Duodenal mucosa (tissue), 2 donors: ENCODE results near the gene MRGPRD.
"Not testable (repeated sequence)": the region's sequence is repeated elsewhere in the genome, so short reads cannot be mapped to it uniquely, and the experiment has no call there.

Experiments used
- H3K27ac ChIP-seq: one replicate; pipeline ENCODE4 v1.7.0; 2013; ENCODE audit warnings: low read depth, low read length
- H3K27me3 ChIP-seq, 2 donors: one replicate each; pipeline ENCODE4 v1.7.0; 2013; ENCODE audit warnings: low read length in 2 of 2, control low read depth in 1 of 2; ENCODE audit not compliant: insufficient read depth in 2 of 2, control insufficient read depth in 1 of 2
- H3K36me3 ChIP-seq, 2 donors: one replicate each; pipeline ENCODE4 v1.7.0; 2013; ENCODE audit warnings: low read length in 2 of 2, control low read depth in 1 of 2; ENCODE audit not compliant: insufficient read depth in 2 of 2, control insufficient read depth in 1 of 2
- H3K4me1 ChIP-seq, 2 donors: one replicate each; pipeline ENCODE4 v1.7.0; 2013; ENCODE audit warnings: low read length in 2 of 2, control low read depth in 1 of 2; ENCODE audit not compliant: insufficient read depth in 2 of 2, control insufficient read depth in 1 of 2
- H3K4me3 ChIP-seq, 2 donors: one replicate each; pipeline ENCODE4 v1.7.0; 2013; ENCODE audit warnings: low read length in 2 of 2, low read depth in 1 of 2
- H3K9ac ChIP-seq, 2 donors: one replicate each; pipeline ENCODE4 v1.7.0; 2013; ENCODE audit warnings: low read length in 2 of 2, low read depth in 1 of 2
- H3K9me3 ChIP-seq, 2 donors: one replicate each; pipeline ENCODE4 v1.7.0; 2013; ENCODE audit warnings: low read length in 2 of 2, control low read depth in 1 of 2; ENCODE audit not compliant: control insufficient read depth in 1 of 2

MRGPRD gene

GRCh38 chr11:68979931-68980775 lies 633 bp downstream of the MRGPRD start:
- peaks cover 0 to 3% of the 10 kb centered on the region in 2 donors for H3K27me3 ChIP-seq
- H3K9me3 ChIP-seq: no peaks in the 10 kb centered on the region
- no peak overlapping the region for H3K27ac ChIP-seq
- no peak overlapping the region for H3K9ac ChIP-seq
- H3K36me3 ChIP-seq: no peaks in the 10 kb centered on the region
- H3K4me3 ChIP-seq: no peak overlapping the region
- no peaks in the 10 kb centered on the region for H3K4me1 ChIP-seq

GRCh38 chr11:68978931-68979594 lies 1.7 kb downstream of the MRGPRD start:
- Histone ChIP-seq H3K4me3 (no peak overlapping the region), H3K4me1 (no peaks in the 10 kb centered on the region), H3K36me3 (no peaks in the 10 kb centered on the region), H3K27ac (no peak overlapping the region), H3K9ac (no peak overlapping the region), H3K27me3 (peaks cover 0 to 3% of the 10 kb centered on the region in 2 donors), H3K9me3 (no peaks in the 10 kb centered on the region)

- Histone ChIP-seq H3K27me3 (peaks cover 0 to 3% of the 10 kb centered on the region in 2 donors), H3K9me3 (no peaks in the 10 kb centered on the region), H3K9ac (no peak overlapping the region), H3K4me1 (no peaks in the 10 kb centered on the region), H3K36me3 (no peaks in the 10 kb centered on the region), H3K4me3 (no peak overlapping the region), H3K27ac (no peak overlapping the region)
Measured at GRCh38 chr11:68978626-68978930, 2.2 kb downstream of the MRGPRD start.

- H3K4me3 ChIP-seq: no peak overlapping the region
- H3K9me3 ChIP-seq: no peaks in the 10 kb centered on the region
- no peak overlapping the region for H3K27ac ChIP-seq
- H3K27me3 ChIP-seq: peaks cover 0 to 3% of the 10 kb centered on the region in 2 donors
- H3K36me3 ChIP-seq: no peaks in the 10 kb centered on the region
- H3K9ac ChIP-seq: no peak overlapping the region
- H3K4me1 ChIP-seq: no peaks in the 10 kb centered on the region
Measured at GRCh38 chr11:68977781-68978625, 2.8 kb downstream of the MRGPRD start.

GRCh38 chr11:68976563-68976962 lies 4.2 kb downstream of the MRGPRD start:
- Histone ChIP-seq H3K27me3 (peaks cover 0 to 3% of the 10 kb centered on the region in 2 donors), H3K27ac (no peak overlapping the region), H3K36me3 (no peaks in the 10 kb centered on the region), H3K4me3 (no peak overlapping the region), H3K9me3 (no peaks in the 10 kb centered on the region), H3K4me1 (no peaks in the 10 kb centered on the region), H3K9ac (no peak overlapping the region)

- Histone ChIP-seq H3K27ac (no peak overlapping the region), H3K36me3 (no peaks in the 10 kb centered on the region), H3K4me3 (no peak overlapping the region), H3K9ac (no peak overlapping the region), H3K9me3 (no peaks in the 10 kb centered on the region), H3K27me3 (peaks cover 0 to 3% of the 10 kb centered on the region in 2 donors), H3K4me1 (no peaks in the 10 kb centered on the region)
Measured at GRCh38 chr11:68976095-68976494, 4.7 kb downstream of the MRGPRD start.

- Histone ChIP-seq H3K36me3 (no peaks in the 10 kb centered on the region), H3K9me3 (no peaks in the 10 kb centered on the region), H3K27me3 (peaks cover 0 to 7% of the 10 kb centered on the region in 2 donors), H3K4me1 (no peaks in the 10 kb centered on the region), H3K27ac (no peak overlapping the region), H3K4me3 (no peak overlapping the region), H3K9ac (no peak overlapping the region)
Measured at GRCh38 chr11:68974421-68975194, 6.2 kb downstream of the MRGPRD start.

GRCh38 chr11:68973706-68974105 lies 7.1 kb downstream of the MRGPRD start:
- H3K9me3 ChIP-seq, H3K27me3 ChIP-seq, H3K9ac ChIP-seq, H3K4me3 ChIP-seq, H3K27ac ChIP-seq, H3K36me3 ChIP-seq, H3K4me1 ChIP-seq: not testable (repeated sequence)

GRCh38 chr11:68973219-68973618 lies 7.6 kb downstream of the MRGPRD start:
- Histone ChIP-seq H3K27me3 (peaks cover 0 to 8% of the 10 kb centered on the region in 2 donors), H3K4me1 (no peaks in the 10 kb centered on the region), H3K4me3 (no peak overlapping the region), H3K9ac (no peak overlapping the region), H3K36me3 (no peaks in the 10 kb centered on the region), H3K27ac (no peak overlapping the region), H3K9me3 (no peaks in the 10 kb centered on the region)
